Activated naive CD8-positive, alpha-beta T cell treated with anti-CD3 and anti-CD28 coated beads, Interleukin-2, amount 50 U/mL, for 24 hours (primary cell): ENCODE data around the gene PID1.

Experiments
- ATAC-seq: fragments of 150-1000 bp; cut with Tn5 transposase; one replicate; pipeline ENCODE4 v1.10.0; 2021
- DNase-seq: peaks from one replicate; pipeline ENCODE4 v3.0.0; 2021
- H3K27ac Mint-ChIP-seq: one replicate; pipeline ENCODE4 v1.8.0; 2021; ENCODE audit warnings: mild to moderate bottlenecking, mixed read lengths
- H3K27me3 Mint-ChIP-seq: one replicate; pipeline ENCODE4 v1.8.0; 2021; ENCODE audit warnings: mixed read lengths
- H3K36me3 Mint-ChIP-seq: one replicate; pipeline ENCODE4 v1.8.0; 2021; ENCODE audit warnings: low read depth, mixed read lengths
- H3K4me1 Mint-ChIP-seq: one replicate; pipeline ENCODE4 v1.8.0; 2021; ENCODE audit warnings: mixed read lengths
- H3K4me3 Mint-ChIP-seq: one replicate; pipeline ENCODE4 v1.8.0; 2021; ENCODE audit warnings: mild to moderate bottlenecking, moderate library complexity, mixed read lengths
- H3K9me3 Mint-ChIP-seq: one replicate; pipeline ENCODE4 v1.8.0; 2021; ENCODE audit warnings: mixed read lengths

Gene PID1

GRCh38 chr2:229022652-229023051 is 248.4 kb downstream of the PID1 start:
- DNase-seq: no peak
- Mint-ChIP-seq H3K36me3 (no peaks in the 10 kb centered on the region), H3K4me1 (no peaks in the 10 kb centered on the region), H3K27me3 (no peaks in the 10 kb centered on the region), H3K27ac (no peak overlapping the region), H3K4me3 (no peak overlapping the region), H3K9me3 (peaks cover 18% of the 10 kb centered on the region)
- no peak for ATAC-seq

GRCh38 chr2:229022071-229022470 is 249.0 kb downstream of the PID1 start:
- no peak overlapping the region for H3K4me3 Mint-ChIP-seq
- H3K36me3 Mint-ChIP-seq: no peaks in the 10 kb centered on the region
- ATAC-seq: no peak

GRCh38 chr2:229009816-229010215 is 261.3 kb downstream of the PID1 start:
- no peak for DNase-seq
- H3K4me3 Mint-ChIP-seq: no peak overlapping the region
- ATAC-seq: no peak
- H3K36me3 Mint-ChIP-seq: no peaks in the 10 kb centered on the region
- H3K4me1 Mint-ChIP-seq: no peaks in the 10 kb centered on the region
- peaks cover 7% of the 10 kb centered on the region for H3K9me3 Mint-ChIP-seq
- H3K27ac Mint-ChIP-seq: no peak overlapping the region
- no peaks in the 10 kb centered on the region for H3K27me3 Mint-ChIP-seq

More at GRCh38 chr2:229022071-229022470, 249.0 kb downstream of the PID1 start:
- no peaks in the 10 kb centered on the region for H3K4me1 Mint-ChIP-seq
- peaks cover 15% of the 10 kb centered on the region for H3K9me3 Mint-ChIP-seq
- no peak overlapping the region for H3K27ac Mint-ChIP-seq
- no peak for DNase-seq
- H3K27me3 Mint-ChIP-seq: no peaks in the 10 kb centered on the region

- no peaks in the 10 kb centered on the region for H3K27me3 Mint-ChIP-seq
- H3K4me3 Mint-ChIP-seq: no peak overlapping the region
- peaks cover 22% of the 10 kb centered on the region for H3K9me3 Mint-ChIP-seq
- no peak for DNase-seq
- H3K27ac Mint-ChIP-seq: no peak overlapping the region
- no peaks in the 10 kb centered on the region for H3K4me1 Mint-ChIP-seq
- H3K36me3 Mint-ChIP-seq: no peaks in the 10 kb centered on the region
- no peak for ATAC-seq
Measured at GRCh38 chr2:229003256-229003655, 267.8 kb downstream of the PID1 start.

GRCh38 chr2:229001196-229001595 is 269.9 kb downstream of the PID1 start:
- DNase-seq: no peak
- no peaks in the 10 kb centered on the region for H3K36me3 Mint-ChIP-seq
- H3K27ac Mint-ChIP-seq: no peak overlapping the region
- no peak overlapping the region for H3K4me3 Mint-ChIP-seq
- peaks cover 23% of the 10 kb centered on the region for H3K9me3 Mint-ChIP-seq
- no peaks in the 10 kb centered on the region for H3K27me3 Mint-ChIP-seq
- no peak for ATAC-seq
- H3K4me1 Mint-ChIP-seq: no peaks in the 10 kb centered on the region

GRCh38 chr2:228999326-228999725 is 271.8 kb downstream of the PID1 start:
- H3K36me3 Mint-ChIP-seq: no peaks in the 10 kb centered on the region
- ATAC-seq (no peak), DNase-seq (no peak)
- peaks cover 31% of the 10 kb centered on the region for H3K9me3 Mint-ChIP-seq
- H3K27ac Mint-ChIP-seq: no peak overlapping the region
- no peaks in the 10 kb centered on the region for H3K27me3 Mint-ChIP-seq
- no peaks in the 10 kb centered on the region for H3K4me1 Mint-ChIP-seq
- no peak overlapping the region for H3K4me3 Mint-ChIP-seq

- H3K4me3 Mint-ChIP-seq: no peak overlapping the region
Measured at GRCh38 chr2:228988786-228989185, 282.3 kb downstream of the PID1 start.

GRCh38 chr2:228987441-228988155 is 283.5 kb downstream of the PID1 start:
- Mint-ChIP-seq H3K4me3 (no peak overlapping the region), H3K27me3 (no peaks in the 10 kb centered on the region), H3K9me3 (peaks cover 4% of the 10 kb centered on the region), H3K4me1 (no peaks in the 10 kb centered on the region), H3K36me3 (no peaks in the 10 kb centered on the region), H3K27ac (no peak overlapping the region)
- ATAC-seq (no peak), DNase-seq (no peak)

More at GRCh38 chr2:228988786-228989185, 282.3 kb downstream of the PID1 start:
- no peak overlapping the region for H3K27ac Mint-ChIP-seq
- no peaks in the 10 kb centered on the region for H3K4me1 Mint-ChIP-seq
- H3K27me3 Mint-ChIP-seq: no peaks in the 10 kb centered on the region
- ATAC-seq: no peak
- H3K9me3 Mint-ChIP-seq: peaks cover 4% of the 10 kb centered on the region
- no peaks in the 10 kb centered on the region for H3K36me3 Mint-ChIP-seq
- no peak for DNase-seq

- Mint-ChIP-seq H3K27ac (no peak overlapping the region), H3K9me3 (peaks cover 6% of the 10 kb centered on the region), H3K36me3 (no peaks in the 10 kb centered on the region), H3K27me3 (no peaks in the 10 kb centered on the region), H3K4me3 (no peak overlapping the region), H3K4me1 (no peaks in the 10 kb centered on the region)
- ATAC-seq: no peak
- no peak for DNase-seq
Measured at GRCh38 chr2:228986961-228987360, 284.1 kb downstream of the PID1 start.

GRCh38 chr2:228983700-228984099 is 287.4 kb downstream of the PID1 start:
- no peak for ATAC-seq
- Mint-ChIP-seq H3K4me1 (no peaks in the 10 kb centered on the region), H3K27me3 (no peaks in the 10 kb centered on the region)

GRCh38 chr2:228974169-228974568 is 296.9 kb downstream of the PID1 start:
- Mint-ChIP-seq H3K27ac (no peak overlapping the region), H3K4me3 (no peak overlapping the region), H3K36me3 (no peaks in the 10 kb centered on the region), H3K9me3 (peaks cover 19% of the 10 kb centered on the region), H3K4me1 (no peaks in the 10 kb centered on the region), H3K27me3 (no peaks in the 10 kb centered on the region)
- ATAC-seq (no peak), DNase-seq (no peak)

More at GRCh38 chr2:228983700-228984099, 287.4 kb downstream of the PID1 start:
- Mint-ChIP-seq H3K36me3 (no peaks in the 10 kb centered on the region), H3K27ac (no peak overlapping the region), H3K4me3 (no peak overlapping the region), H3K9me3 (peaks cover 24% of the 10 kb centered on the region)
- DNase-seq: no peak
